ENCODE measurements around the gene FXYD3.
"Not testable (repeated sequence)": the region's sequence is repeated elsewhere in the genome, so short reads cannot be mapped to it uniquely, and the experiment has no call there.

FXYD3 gene

DNA sequence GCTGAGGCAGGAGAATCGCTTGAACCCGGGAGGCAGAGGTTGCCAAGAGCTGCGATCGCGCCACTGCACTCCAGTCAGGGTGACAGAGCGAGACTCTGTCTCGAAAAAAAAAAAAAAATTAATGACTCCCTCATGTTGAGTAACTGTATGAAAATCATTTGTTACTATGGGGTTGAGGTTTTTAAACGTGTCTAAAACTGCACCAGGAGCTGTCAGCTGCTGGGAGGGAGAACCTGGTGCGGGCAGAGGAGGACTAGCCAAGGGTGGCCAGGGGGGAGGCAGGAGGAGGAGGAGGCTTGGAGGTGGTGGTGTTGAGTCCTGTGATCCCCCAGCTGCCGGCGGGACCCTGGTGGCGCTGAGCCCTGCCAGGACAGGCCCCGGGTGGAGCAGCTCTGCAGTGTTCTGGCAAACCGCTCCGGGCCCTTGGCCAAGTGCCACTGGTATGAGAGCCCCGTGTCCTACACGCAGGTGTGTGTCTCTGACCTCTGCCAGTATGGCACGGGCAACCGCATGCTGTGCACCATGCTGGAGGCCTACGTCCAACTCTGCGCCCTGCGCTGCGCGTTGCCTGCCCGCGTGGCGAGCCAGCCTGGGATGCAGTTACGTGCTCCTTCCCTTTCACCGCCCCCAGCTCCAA lies 17.1 kb upstream of the FXYD3 start:
- no peaks in the 10 kb centered on the region for H3K9me3 ChIP-seq (ENCODE audit: control insufficient read depth, insufficient read depth, low read depth, low read length)
- H3K4me3 ChIP-seq (ENCODE audit: low read depth, low read length), result no peak overlapping the region
- no peaks in the 10 kb centered on the region for H3K27me3 ChIP-seq (ENCODE audit: control insufficient read depth, insufficient read depth, low read length)
- H3K36me3 ChIP-seq (ENCODE audit: control insufficient read depth, insufficient read depth, low read length), result no peaks in the 10 kb centered on the region
- H3K9ac ChIP-seq (ENCODE audit: low read length), result no peak overlapping the region
- peaks cover 5% of the 10 kb centered on the region; the same call in 1 of the 2 replicates for H3K4me1 ChIP-seq (ENCODE audit: control insufficient read depth, insufficient read depth, low read length)
- H3K27ac ChIP-seq (ENCODE audit: low read depth, low read length), result no peak overlapping the region

DNA sequence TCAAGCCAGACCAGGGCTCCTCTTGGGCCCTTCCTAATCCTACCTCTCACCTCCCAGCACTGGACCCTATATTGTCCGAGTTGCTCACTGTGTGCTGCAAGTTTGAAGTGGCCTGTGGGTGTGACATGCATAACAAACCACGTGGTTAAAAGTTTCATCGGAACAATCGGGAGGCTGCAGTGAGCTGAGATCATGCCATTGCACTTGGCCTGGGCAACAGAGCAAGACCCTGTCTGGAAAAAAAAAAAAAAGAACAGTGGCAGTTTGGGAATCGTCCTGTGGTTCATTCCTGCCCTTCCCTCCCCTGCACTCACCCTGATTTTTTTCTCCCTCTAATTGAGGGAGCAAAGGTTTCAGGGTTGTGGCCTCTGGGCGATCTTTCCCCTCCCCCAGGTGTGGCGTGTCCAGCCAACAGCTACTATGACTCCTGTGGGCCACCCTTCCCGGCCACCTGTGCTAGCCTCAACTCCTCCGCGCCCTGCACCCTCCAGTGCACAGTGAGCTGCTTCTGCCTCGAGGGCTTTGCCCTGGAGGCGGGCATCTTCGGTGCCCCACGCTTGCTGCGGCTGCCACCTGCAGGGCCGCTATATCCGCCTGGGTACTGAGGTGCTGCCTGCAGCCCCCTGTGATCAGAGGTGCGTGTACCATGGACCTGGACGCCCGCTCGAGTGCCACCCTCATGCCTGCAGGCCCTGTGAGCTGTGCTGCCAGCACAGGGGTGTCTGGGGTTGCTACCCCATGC lies 16.3 kb upstream of the FXYD3 start:
- H3K36me3 ChIP-seq (ENCODE audit: control insufficient read depth, insufficient read depth, low read length), result no peaks in the 10 kb centered on the region
- no peak overlapping the region for H3K27ac ChIP-seq (ENCODE audit: low read depth, low read length)
- no peaks in the 10 kb centered on the region for H3K27me3 ChIP-seq (ENCODE audit: control insufficient read depth, insufficient read depth, low read length)
- no peak overlapping the region for H3K9ac ChIP-seq (ENCODE audit: low read length)
- no peaks in the 10 kb centered on the region for H3K9me3 ChIP-seq (ENCODE audit: control insufficient read depth, insufficient read depth, low read depth, low read length)
- peaks cover 5% of the 10 kb centered on the region; the same call in 1 of the 2 replicates for H3K4me1 ChIP-seq (ENCODE audit: control insufficient read depth, insufficient read depth, low read length)
- H3K4me3 ChIP-seq (ENCODE audit: low read depth, low read length), result no peak overlapping the region

DNA sequence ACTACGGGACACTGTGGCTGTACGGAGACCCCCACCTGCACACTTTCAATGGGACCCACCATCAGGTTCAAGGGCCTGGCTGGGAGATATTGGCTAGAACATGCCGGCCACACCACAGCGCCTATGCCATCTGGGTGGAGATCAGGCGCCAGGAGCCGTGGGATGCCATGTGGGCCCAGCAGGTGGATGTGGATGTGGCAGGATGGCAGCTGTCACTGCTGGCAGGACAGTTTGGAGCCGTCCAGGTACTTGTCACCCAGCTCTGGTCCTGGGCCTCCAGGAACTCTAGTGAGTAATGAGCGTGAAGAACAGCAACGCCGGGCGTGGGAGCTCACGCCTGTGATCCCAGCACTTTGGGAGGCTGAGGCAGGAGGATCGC lies 15.7 kb upstream of the FXYD3 start:
- Histone ChIP-seq H3K36me3 (ENCODE audit: control insufficient read depth, insufficient read depth, low read length) (no peaks in the 10 kb centered on the region), H3K4me3 (ENCODE audit: low read depth, low read length) (no peak overlapping the region), H3K9ac (ENCODE audit: low read length) (no peak overlapping the region), H3K4me1 (ENCODE audit: control insufficient read depth, insufficient read depth, low read length) (peaks cover 5% of the 10 kb centered on the region; the same call in 1 of the 2 replicates), H3K27me3 (ENCODE audit: control insufficient read depth, insufficient read depth, low read length) (no peaks in the 10 kb centered on the region), H3K27ac (ENCODE audit: low read depth, low read length) (no peak overlapping the region), H3K9me3 (ENCODE audit: control insufficient read depth, insufficient read depth, low read depth, low read length) (no peaks in the 10 kb centered on the region)

DNA sequence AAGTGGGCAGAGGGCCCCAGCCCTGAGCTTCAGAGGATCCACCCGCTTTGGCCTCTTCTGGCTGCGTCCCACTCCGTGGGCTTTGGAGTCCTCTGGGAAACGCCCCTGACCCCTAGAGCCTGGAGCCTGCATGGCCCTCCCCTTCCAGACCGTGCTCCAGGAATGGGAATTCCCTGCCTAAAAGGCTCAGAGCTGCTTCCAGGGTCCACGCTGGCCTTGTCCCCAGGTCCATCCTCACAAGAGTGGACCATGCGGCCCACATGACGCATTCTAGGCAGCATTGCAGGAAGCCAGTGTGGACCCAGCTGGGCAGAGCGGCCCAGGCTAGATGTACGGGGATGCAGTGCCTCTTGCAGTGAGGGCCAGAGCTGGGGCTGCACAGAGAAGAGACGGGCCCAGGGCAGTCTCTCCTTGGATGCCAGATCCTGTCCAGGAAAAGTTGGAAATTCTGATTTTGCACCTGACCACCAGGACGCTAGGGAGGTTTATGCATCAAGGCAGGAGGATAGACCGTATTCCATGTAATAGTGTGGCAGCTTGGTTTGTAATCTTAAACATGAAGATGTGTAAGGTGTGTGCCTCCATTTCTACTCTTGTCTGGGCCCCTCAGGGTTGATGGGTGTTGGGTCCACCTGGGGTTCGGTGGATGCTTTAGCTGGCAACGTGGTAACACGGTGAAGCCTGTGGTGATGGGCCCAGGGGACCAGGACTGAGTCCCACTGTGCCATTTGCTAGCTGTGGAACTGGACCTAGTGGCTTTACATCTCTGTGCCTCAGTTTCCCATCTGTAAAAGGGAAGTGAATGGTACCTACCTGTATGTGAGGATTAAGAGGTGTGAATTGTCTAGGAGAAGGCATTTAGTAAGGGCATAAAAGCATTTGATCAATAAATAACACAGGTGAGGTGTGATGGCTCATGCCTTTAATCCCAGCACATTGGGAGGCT lies 14.8 kb upstream of the FXYD3 start:
- peaks cover 4% of the 10 kb centered on the region; the same call in 1 of the 2 replicates for H3K4me1 ChIP-seq (ENCODE audit: control insufficient read depth, insufficient read depth, low read length)
- no peak overlapping the region for H3K27ac ChIP-seq (ENCODE audit: low read depth, low read length)
- H3K36me3 ChIP-seq (ENCODE audit: control insufficient read depth, insufficient read depth, low read length), result no peaks in the 10 kb centered on the region
- H3K9ac ChIP-seq (ENCODE audit: low read length), result no peak overlapping the region
- no peaks in the 10 kb centered on the region for H3K27me3 ChIP-seq (ENCODE audit: control insufficient read depth, insufficient read depth, low read length)
- H3K9me3 ChIP-seq (ENCODE audit: control insufficient read depth, insufficient read depth, low read depth, low read length), result peaks cover 6% of the 10 kb centered on the region; the same call in 1 of the 2 replicates
- no peak overlapping the region for H3K4me3 ChIP-seq (ENCODE audit: low read depth, low read length)

DNA sequence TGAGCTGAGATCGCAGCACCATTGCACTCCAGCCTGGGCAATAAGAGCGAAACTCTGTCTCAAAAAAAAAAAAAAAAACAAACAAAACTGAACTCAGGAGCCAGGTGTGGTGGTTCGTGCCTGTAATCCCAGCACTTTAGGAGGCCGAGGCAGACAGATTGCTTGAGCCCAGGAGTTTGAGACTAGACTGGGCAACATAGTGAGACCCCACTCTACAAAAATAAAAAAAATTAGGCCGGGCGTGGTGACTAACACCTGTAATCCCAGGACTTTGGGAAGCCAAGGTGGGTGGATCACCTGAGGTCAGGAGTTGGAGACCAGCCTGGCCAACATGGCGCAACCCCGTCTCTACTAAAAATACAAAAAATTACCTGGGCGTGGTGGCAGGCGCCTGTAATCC lies 13.7 kb upstream of the FXYD3 start:
- not testable (repeated sequence) for H3K4me3 ChIP-seq (ENCODE audit: low read depth, low read length); H3K27me3 ChIP-seq (ENCODE audit: control insufficient read depth, insufficient read depth, low read length); H3K27ac ChIP-seq (ENCODE audit: low read depth, low read length)

DNA sequence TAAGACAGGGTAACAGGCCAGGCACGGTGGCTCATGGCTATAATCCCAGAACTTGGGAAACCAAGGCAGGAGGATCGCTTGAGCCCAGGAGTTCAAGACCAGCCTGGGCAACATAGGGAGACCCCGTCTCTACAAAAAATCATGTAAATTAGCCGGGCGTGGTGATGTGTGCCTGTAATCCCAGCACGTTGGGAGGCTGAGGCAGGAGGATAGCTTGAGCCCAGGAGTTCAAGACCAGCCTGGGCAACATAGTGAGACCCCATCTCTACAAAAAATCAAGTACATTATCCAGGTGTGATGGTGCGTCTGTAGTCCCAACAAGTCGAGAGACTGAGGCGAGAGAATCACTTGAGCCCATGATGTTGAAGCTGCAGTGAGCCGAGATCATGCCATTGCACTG lies 12.0 kb upstream of the FXYD3 start:
- not testable (repeated sequence) for H3K4me1 ChIP-seq (ENCODE audit: control insufficient read depth, insufficient read depth, low read length); H3K9me3 ChIP-seq (ENCODE audit: control insufficient read depth, insufficient read depth, low read depth, low read length); H3K27ac ChIP-seq (ENCODE audit: low read depth, low read length); H3K36me3 ChIP-seq (ENCODE audit: control insufficient read depth, insufficient read depth, low read length); H3K27me3 ChIP-seq (ENCODE audit: control insufficient read depth, insufficient read depth, low read length); H3K4me3 ChIP-seq (ENCODE audit: low read depth, low read length); H3K9ac ChIP-seq (ENCODE audit: low read length)

More for the DNA sequence above, 13.7 kb upstream of the FXYD3 start:
- H3K4me1 ChIP-seq (ENCODE audit: control insufficient read depth, insufficient read depth, low read length); H3K9me3 ChIP-seq (ENCODE audit: control insufficient read depth, insufficient read depth, low read depth, low read length); H3K9ac ChIP-seq (ENCODE audit: low read length); H3K36me3 ChIP-seq (ENCODE audit: control insufficient read depth, insufficient read depth, low read length): not testable (repeated sequence)

DNA sequence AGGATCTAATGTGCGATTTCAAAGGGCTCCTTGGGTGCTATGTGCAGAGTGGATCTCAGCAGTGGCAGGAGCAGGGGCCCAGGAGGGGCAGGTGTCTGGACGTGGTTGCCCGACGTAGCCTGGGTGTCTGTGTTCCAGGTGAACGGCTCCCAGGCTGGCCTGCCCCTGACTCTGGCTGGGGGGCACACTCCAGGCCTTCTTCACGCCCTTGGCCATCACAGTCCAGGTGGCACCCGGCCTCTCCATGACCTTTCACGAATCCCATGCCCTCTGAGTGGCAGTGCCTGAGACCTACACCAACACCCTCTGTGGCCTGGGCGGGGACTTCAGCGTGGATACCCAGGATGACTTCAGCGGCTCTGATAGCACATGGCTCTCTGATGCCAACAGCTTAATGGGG lies 11.3 kb upstream of the FXYD3 start:
- Histone ChIP-seq H3K4me3 (ENCODE audit: low read depth, low read length) (no peak overlapping the region), H3K36me3 (ENCODE audit: control insufficient read depth, insufficient read depth, low read length) (no peaks in the 10 kb centered on the region), H3K9ac (ENCODE audit: low read length) (no peak overlapping the region), H3K4me1 (ENCODE audit: control insufficient read depth, insufficient read depth, low read length) (peaks cover 3% of the 10 kb centered on the region; the same call in 1 of the 2 replicates), H3K27me3 (ENCODE audit: control insufficient read depth, insufficient read depth, low read length) (no peaks in the 10 kb centered on the region), H3K9me3 (ENCODE audit: control insufficient read depth, insufficient read depth, low read depth, low read length) (peaks cover 6% of the 10 kb centered on the region; the same call in 1 of the 2 replicates), H3K27ac (ENCODE audit: low read depth, low read length) (no peak overlapping the region)

DNA sequence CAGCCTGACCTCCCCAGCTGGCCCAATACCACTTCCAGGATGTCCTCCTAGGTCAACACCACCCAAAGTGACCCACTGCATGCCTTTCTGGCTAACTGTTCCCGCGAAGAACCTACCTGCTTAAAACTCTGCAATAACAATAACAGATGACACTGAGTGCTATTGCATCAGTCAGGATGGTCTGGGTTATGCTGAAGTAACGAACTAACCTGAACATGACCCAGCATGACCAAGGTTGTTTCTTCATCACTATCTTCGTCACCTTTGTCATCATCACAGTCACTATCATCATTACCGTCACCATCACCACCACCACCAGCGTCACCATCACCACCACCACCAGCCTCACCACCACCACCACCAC lies 10.6 kb upstream of the FXYD3 start:
- Histone ChIP-seq H3K9ac (ENCODE audit: low read length) (no peak overlapping the region), H3K36me3 (ENCODE audit: control insufficient read depth, insufficient read depth, low read length) (no peaks in the 10 kb centered on the region), H3K4me3 (ENCODE audit: low read depth, low read length) (no peak overlapping the region), H3K27ac (ENCODE audit: low read depth, low read length) (no peak overlapping the region), H3K27me3 (ENCODE audit: control insufficient read depth, insufficient read depth, low read length) (no peaks in the 10 kb centered on the region), H3K9me3 (ENCODE audit: control insufficient read depth, insufficient read depth, low read depth, low read length) (peaks cover 6% of the 10 kb centered on the region; the same call in 1 of the 2 replicates), H3K4me1 (ENCODE audit: control insufficient read depth, insufficient read depth, low read length) (peaks cover 3% of the 10 kb centered on the region; the same call in 1 of the 2 replicates)

DNA sequence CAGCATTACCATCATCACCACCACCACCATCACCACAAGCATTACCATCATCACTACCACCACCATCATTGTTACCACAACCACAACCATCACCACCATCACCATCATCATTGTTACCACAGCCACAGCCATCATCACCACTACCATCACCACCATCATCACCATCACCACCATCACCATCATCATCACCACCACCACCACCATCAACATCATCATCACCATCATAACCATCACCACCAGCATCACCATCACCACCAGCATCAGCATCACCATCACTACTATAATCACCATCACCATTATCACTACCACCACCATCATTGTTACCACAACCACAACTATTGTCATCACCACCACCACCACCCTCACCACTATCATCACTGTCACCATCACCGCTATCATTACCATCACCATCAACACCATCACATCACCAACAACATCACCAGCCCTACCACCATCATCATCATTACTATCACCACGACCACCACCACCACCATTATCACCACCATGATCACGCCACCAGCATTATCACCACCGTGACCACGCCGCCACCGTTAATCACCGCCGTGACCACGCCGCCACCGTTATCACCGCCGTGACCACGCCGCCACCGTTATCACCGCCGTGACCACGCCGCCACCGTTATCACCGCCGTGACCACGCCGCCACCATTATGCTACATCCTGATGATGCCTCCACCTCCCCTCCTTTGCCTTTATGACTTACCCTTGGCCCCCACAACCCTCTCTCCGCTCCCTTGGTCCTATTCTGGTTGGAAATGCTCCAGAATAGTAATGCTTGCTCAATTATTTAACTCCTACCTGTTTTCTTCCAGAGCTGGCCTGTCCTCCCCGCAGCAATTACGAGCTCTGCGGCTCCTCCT lies 10.0 kb upstream of the FXYD3 start:
- Histone ChIP-seq H3K9ac (ENCODE audit: low read length) (no peak overlapping the region), H3K4me3 (ENCODE audit: low read depth, low read length) (no peak overlapping the region), H3K27ac (ENCODE audit: low read depth, low read length) (no peak overlapping the region)

DNA sequence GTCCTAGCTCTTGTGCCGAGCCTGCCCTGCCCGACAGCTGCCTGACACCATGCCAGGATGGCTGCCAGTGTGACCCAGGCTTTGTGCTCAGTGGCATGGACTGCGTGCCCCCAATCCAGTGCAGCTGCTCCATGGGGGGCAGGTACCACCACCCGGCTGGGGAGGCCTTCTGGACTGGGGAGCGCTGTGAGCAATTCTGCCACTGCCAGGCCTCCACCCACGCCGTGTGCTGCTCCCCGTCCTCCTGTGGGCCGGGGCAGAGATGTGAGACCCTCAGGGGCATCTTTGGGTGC lies 9.4 kb upstream of the FXYD3 start:
- H3K4me3 ChIP-seq (ENCODE audit: low read depth, low read length), result no peak overlapping the region
- H3K36me3 ChIP-seq (ENCODE audit: control insufficient read depth, insufficient read depth, low read length), result no peaks in the 10 kb centered on the region
- peaks cover 6% of the 10 kb centered on the region; the same call in 1 of the 2 replicates for H3K9me3 ChIP-seq (ENCODE audit: control insufficient read depth, insufficient read depth, low read depth, low read length)
- H3K4me1 ChIP-seq (ENCODE audit: control insufficient read depth, insufficient read depth, low read length), result peaks cover 3% of the 10 kb centered on the region; the same call in 1 of the 2 replicates
- H3K27me3 ChIP-seq (ENCODE audit: control insufficient read depth, insufficient read depth, low read length), result no peaks in the 10 kb centered on the region
- no peak overlapping the region for H3K9ac ChIP-seq (ENCODE audit: low read length)
- no peak overlapping the region for H3K27ac ChIP-seq (ENCODE audit: low read depth, low read length)

More for the DNA sequence above, 10.0 kb upstream of the FXYD3 start:
- H3K9me3 ChIP-seq (ENCODE audit: control insufficient read depth, insufficient read depth, low read depth, low read length), result peaks cover 6% of the 10 kb centered on the region; the same call in 1 of the 2 replicates
- no peaks in the 10 kb centered on the region for H3K27me3 ChIP-seq (ENCODE audit: control insufficient read depth, insufficient read depth, low read length)
- peaks cover 3% of the 10 kb centered on the region; the same call in 1 of the 2 replicates for H3K4me1 ChIP-seq (ENCODE audit: control insufficient read depth, insufficient read depth, low read length)
- H3K36me3 ChIP-seq (ENCODE audit: control insufficient read depth, insufficient read depth, low read length), result no peaks in the 10 kb centered on the region

Measured in HUES6 (cell line).